Erythroblast (primary cell): ENCODE results near the gene NBPF6.

Experiments used
- GATA1 ChIP-seq: IDR thresholded peaks from 2 replicates; pipeline ENCODE4 v1.6.1; 2011; ENCODE audit warnings: low read depth, mild to moderate bottlenecking, control low read depth, low read length, moderate library complexity
- POLR2A ChIP-seq: IDR thresholded peaks from 2 replicates; pipeline ENCODE4 v1.6.1; 2011; ENCODE audit warnings: mild to moderate bottlenecking, low read length

DNA sequence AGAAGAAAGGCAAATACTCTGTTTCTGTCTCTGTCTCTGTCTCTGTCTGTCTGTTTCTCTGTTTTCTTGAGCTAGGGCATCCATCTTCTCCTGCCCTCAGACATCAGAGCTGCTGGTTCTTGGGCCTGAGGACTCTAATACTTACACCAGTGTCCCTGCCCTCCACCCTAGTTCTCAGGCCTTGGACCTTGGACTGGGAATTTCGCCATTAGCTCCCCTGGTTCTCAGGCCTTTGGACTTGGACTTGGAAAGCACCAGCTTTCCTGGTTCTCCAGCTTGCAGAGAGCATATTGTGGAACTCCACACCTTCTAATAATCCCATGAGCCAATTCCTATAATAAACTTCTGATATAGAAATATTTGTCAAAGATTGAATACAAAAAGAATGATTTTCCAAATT lies 32.6 kb downstream of the NBPF6 start:
- no peak for TF ChIP-seq POLR2A
- TF ChIP-seq GATA1 = no peak
